ENCODE data around the gene ULK4.

ULK4 gene

GRCh38 chr3:41365973-41366372, 595.9 kb downstream of the ULK4 start:
- no peak overlapping the region for H3K4me3 ChIP-seq (replicated peaks; ENCODE audit: low read depth, low read length)
- no peak for DNase-seq (ENCODE audit: low read depth)
- no peak for TF ChIP-seq CTCF (IDR thresholded peaks at IDR 0.05; ENCODE audit: low read length, missing control alignments)

GRCh38 chr3:41364736-41365135, 597.2 kb downstream of the ULK4 start:
- DNase-seq (ENCODE audit: low read depth): no peak
- H3K4me3 ChIP-seq (replicated peaks; ENCODE audit: low read depth, low read length): no peak overlapping the region
- no peak for TF ChIP-seq CTCF (IDR thresholded peaks at IDR 0.05; ENCODE audit: low read length, missing control alignments)

GRCh38 chr3:41363830-41364523, 597.9 kb downstream of the ULK4 start:
- DNase-seq (ENCODE audit: low read depth): no peak
- no peak overlapping the region for H3K4me3 ChIP-seq (replicated peaks; ENCODE audit: low read depth, low read length)
- TF ChIP-seq CTCF (IDR thresholded peaks at IDR 0.05; ENCODE audit: low read length, missing control alignments): no peak

GRCh38 chr3:41362638-41363559, 599.0 kb downstream of the ULK4 start:
- TF ChIP-seq CTCF (IDR thresholded peaks at IDR 0.05; ENCODE audit: low read length, missing control alignments): no peak
- H3K4me3 ChIP-seq (replicated peaks; ENCODE audit: low read depth, low read length): no peak overlapping the region
- peak; percentile 12 for DNase-seq (ENCODE audit: low read depth)

- H3K4me3 ChIP-seq (replicated peaks; ENCODE audit: low read depth, low read length): no peak overlapping the region
- DNase-seq (ENCODE audit: low read depth): no peak
- no peak for TF ChIP-seq CTCF (IDR thresholded peaks at IDR 0.05; ENCODE audit: low read length, missing control alignments)
Measured at GRCh38 chr3:41357271-41357670, 604.6 kb downstream of the ULK4 start.

- no peak overlapping the region for H3K4me3 ChIP-seq (replicated peaks; ENCODE audit: low read depth, low read length)
- no peak for DNase-seq (ENCODE audit: low read depth)
- no peak for TF ChIP-seq CTCF (IDR thresholded peaks at IDR 0.05; ENCODE audit: low read length, missing control alignments)
Measured at GRCh38 chr3:41356775-41357174, 605.1 kb downstream of the ULK4 start.
